ENCODE data around the gene KRT73.

Gene KRT73

DNA sequence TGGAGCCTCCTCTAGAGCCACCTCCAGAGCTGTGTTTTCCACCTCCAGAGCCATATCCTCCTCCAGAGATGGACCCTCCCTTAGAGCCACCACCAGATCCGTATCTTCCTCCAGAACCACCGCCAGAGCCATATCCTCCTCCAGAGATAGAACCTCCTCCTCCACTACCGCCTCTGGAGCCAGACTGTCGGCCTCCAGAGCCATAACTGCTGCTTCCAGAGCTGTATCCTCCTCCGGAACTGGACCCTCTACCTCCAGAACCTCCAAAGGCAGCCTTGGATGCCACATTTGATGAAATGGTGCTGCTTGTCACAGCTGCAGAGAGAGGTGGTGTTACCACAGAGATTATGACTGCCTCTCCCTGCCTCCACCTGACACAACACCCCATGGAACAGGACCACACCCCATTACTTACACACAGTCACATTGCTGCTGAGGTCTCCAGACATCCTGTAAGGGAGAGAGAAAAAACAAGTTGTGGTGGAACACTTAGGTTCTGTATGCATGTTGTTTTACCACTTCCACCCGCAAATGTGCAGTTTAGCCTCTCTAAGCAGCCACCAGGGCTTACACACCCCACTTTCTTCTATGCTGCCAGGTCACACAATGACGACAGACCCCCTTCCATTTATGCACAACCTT, 26.9 kb upstream of the KRT73 start:
- DNase-seq = no peak

DNA sequence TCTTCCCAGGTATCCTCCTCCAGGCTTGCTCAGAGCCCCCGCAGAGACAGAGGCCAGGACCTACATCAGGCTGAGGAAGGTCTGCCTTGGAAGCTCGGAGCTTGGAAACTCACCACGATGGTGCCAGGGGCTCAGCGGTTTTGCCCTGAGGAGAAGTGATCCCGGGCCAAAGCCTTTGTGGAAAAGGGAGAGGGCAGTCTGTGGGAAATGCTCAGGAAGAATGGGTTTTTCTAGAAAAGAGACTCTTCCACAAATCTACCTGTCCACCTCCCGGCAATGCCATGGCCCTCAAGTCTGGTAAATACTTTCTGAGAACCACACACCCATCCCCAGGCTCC, 25.7 kb upstream of the KRT73 start:
- no peak for DNase-seq

DNA sequence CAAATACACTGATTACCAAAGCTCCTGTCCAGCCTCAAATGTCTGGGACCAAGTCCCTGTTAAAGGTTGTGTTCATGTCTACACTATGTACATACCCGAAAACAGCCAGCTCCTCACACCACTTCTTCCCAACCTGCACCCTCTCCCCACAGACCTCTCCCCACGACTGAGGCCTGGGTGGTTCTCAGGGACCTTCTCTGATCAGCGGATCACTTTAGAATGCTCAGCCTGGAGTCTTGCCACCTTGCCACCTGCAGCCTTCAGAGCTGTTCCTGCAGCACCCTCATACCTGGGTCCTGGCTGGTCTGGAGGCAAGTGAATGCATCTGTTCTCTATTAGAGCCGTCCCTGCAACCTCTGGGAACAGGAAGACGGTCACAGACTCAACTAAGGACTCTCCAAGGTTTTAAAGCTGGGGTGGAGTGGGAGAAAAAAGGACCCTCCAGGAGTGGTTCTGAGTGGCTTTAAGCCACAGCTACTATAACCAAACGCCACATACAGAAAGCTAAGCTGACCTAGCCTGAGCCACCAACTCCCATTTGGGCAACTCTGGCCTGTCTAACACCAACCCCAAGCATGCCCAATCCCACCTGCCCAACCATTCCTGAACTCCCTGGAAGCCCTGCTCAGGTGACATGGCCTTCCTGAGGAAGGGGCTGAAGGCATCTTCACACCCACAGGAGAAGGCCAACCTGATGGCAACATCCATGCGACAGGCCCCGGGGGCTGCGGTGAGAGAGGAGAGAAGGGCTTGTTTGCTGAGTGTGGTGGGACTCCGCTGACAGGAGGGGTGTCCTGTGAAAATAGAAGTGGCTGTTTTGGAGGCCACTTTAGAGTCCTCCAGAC, 25.1 kb upstream of the KRT73 start:
- no peak for DNase-seq

DNA sequence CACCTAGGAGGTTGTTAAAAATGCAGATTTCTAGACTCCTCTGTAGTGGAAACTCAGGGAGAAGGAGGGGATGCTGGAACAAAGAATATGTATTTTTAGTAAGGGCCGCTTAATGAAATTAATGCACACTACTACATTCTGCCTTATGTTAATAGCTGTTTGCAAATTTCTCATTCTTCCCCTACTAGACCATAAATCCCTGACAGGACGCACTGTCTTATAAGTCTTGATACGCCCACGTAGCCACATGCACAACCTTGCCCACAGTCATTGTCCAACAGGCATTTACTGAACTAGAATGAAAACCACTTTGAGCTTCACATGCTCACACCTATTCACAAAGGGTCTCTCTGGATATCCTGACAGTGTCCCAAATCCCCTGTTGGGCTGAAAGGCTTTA, 23.1 kb upstream of the KRT73 start:
- DNase-seq = no peak

DNA sequence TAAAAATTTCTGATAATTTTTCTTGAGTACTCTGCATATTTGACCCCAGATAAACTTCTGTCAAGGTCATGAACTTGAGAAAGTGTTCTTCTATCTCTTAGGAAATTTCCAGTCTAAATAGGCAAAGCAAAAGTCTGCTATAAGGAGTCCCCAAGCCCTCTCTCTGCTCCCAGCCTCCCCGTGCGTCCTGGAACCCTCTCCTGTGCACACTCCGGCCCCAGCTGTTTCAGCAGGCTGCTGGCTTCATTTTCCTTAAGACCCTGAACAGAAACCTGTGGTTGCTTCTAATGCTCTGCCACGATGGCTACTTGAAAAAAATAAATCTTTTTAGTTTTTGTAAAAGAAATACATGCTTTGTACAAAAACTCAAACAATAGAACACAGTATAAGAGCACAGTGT, 18.9 kb upstream of the KRT73 start:
- no peak for DNase-seq

DNA sequence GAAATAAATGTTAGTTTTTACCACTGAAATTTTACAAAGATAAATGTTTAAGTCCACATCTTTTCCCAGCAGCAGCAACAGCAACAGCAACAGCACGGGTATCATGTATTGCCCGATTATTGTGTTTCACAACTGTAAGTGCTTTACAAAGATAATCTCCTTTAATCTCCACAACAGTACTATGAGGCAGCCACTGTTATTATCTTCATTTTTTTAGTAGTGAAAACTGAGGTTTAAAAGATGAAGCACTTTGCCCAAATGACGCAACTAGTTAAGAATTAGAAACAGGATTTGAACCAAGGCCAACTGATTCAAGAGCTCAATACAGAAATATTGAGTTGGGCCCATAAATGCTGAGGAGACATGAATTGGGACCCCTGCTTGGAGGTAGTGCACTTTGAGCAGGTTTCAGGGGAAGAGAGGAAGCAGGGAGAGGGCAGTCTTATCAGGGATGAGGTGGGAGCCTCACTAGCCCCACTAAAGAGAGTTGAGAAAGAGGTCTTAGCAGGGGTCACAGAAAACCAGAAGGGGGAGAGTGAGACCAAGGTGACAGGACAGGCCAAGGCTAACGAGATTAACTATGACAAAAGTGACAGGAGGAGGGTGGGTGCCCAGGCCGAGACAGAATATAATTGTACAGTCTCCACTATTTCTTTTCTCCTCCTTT, 18.4 kb upstream of the KRT73 start:
- no peak for DNase-seq

DNA sequence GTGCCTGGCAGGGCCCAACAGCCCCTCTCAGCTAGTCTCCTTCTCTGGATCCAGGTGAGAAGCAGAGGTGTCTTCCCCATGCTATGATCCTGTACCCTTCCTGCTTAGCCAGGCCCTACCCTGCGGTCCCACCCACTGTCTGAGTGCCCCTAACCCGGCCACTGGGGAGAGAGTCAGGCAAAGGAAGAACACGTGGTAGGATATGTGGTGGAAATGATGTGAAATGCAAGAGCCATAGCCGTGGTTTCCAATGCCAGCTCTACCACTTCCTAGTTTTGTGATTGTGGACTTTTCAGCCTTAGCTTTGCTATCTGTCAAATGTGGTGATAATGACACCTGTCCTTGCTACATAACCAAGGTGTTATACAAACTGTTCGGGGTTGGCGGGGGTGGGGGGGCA, 17.8 kb upstream of the KRT73 start:
- no peak for DNase-seq

DNA sequence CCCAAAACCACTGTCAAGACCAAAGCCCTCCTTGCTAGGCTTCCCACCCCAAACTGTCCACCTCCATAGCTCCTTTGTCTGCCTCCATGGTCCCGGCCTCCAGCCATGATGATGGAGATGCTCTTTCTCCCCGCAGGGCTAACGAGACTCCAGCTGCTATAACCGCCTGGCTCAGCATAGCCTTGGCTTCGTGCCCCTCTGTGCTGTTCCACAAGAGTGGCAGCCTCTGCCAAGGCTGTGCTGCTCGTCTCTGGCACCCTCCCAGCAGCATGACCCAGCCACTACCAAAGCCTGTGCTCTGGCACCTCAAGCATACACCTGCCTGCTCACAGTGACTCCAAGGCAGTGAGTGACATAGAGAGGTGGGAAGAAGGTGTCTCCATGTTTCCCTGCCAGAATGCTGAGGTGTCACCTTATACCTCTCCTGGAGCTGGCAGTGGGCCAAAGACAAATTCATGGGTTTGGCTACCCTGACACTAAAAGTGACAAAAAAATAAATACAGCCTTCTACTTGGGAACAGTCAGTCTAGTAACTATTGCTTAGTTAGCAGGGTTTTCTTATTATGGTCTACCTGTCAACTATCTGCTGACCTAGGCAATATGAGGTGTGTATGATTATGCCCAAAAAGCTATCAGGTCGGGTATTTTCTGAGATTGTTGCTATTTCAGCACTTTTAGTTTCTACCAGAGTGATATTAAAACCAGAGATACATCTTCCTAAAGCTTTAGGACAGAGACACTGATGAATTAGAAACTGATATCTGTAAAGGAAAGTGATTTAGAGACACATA, 16.1 kb upstream of the KRT73 start:
- DNase-seq = peak; percentile 89

DNA sequence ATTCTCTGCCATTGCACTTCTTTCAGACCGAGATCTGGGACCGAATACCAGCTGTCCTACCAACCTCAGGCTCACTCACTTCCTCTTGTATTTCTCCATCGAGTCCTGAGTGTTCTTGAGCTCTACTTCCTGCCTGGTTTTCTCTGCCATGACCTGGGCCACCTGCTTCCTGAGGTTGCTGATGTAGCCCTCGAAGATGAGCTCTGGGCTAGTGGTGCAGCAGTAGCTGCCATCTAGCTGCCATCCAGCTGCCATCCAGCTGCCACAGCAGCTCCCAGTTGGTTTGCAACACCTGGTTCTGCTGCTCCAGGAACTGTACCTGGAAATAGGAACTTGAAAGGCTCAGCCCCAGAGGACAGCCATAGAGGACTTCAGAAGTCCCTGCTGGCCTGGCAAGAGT, 15.0 kb upstream of the KRT73 start:
- DNase-seq = peak; percentile 15

DNA sequence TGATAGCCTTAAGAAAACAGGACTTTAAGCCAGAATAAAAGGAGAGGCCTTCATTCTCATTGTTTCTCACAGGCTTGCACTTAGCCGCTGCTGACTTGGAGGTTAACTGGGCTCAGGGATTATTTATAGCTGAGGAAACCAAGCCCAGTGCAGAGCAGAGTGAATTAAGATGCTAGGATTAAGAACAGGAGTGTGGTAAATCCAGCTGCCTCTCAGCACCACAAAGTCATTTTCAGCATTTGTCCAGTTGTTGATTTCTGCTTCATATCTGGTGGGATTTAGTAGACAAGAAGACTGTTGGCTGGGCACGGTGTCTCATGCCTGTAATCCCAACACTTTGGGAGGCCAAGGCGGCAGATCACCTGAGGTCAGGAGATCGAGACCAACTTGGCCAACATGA, 14.3 kb upstream of the KRT73 start:
- DNase-seq = no peak

DNA sequence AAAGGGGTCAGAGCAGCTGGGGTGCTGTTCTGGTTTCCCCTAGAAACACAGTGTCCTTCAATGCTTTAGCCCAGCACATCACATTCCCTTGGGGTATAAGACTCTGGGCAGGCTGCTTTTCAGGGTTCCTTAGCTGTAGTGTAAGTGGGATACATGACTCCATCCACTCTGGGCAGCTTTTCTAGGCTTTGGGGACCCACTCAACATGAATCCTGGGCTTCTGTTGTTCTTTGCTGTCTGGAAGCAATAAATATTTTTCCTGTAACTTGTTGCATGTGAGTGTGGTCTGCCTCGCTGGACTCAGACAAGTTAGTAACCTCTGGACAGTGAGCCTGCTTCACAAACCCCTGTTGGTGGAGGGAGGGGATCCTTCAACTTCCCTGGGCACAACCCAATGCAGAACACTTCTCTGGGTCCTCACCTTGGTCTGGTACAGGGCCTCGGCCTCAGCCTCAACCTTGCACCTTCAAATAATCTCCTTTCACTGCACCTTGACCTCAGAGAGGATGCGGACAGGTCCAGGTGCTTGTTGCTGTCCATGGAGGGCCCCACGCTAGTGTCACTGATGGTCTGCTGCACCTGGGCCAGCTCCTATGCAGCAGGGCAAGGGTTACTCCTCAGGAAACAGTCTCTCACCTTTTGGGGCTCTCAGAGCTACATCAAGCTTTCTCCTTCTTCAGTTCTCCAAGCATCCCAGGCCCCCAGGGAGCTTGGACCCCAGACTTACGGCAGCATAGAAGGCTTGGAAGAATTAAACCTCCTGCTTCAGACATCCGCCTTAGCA, 13.5 kb upstream of the KRT73 start:
- DNase-seq = no peak

DNA sequence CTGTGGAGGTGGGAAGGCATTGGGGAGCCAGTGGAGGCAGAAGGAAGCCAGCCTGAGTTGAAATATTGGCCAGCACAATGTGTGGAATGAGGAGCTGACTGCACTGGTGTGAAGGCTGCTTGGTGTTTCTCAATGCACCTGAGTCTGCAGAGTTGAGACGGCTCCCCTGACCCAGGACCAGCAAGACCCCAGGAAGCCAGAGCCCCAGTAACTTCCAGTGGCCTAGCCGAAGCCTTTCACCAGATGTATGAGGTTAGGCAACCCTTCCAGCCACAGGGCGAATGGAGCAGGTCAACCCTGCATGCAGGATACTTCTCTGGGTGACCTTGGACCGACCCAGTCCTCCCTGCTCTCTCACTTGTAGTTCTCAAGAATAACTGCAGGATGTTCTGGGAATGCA, 12.9 kb upstream of the KRT73 start:
- DNase-seq = no peak

DNA sequence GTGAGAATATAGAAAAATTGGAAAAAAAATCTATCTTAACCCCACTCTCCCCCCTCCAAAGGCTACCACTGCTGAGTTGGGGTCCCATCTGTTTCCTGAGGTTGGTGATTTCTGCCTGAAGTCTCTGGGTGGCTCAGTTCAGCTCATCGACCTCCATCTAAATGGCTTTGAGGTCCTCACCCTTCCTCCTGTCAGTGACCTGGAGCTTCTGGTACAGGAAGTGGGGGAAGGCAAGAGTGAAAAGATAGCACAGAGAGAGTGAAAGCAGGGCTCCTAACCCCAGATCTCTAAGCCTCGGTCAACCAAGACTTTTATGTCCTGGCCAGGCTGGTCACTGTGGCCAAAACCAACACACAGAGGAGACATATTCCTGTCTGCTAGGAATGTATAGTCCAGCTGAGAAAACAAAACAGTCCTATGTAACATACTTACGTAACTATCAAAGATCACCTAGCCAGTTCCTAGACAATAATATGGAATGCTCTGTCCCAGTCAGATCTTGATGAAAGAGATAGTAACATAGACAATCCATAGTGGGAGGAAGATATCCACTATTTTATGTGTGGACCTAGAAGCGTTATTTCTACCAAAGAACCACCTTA, 12.3 kb upstream of the KRT73 start:
- no peak for DNase-seq

DNA sequence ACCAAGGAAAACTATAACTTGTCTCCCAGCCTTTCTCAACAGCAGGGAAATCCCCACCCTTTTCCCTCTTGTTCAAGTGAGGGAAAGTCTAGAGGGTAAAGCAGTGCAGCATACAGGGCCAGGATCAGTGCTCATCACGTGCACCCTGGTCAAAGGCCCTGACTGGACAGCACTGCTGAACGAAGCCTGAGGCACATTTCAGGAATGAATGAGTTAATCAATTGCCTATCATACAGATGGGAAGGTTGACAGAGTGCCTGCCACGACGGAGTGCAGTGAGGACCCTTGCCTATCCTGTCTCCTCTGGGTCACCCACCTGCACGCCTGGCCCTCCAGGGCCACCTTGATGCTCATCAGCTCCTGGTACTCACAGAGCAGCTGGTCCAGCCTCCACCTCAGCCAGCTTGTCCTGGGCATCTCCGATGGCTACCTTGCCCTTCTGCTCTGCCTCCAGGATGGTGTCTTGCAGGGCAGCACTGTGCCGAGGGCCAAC, 11.7 kb upstream of the KRT73 start:
- no peak for DNase-seq

DNA sequence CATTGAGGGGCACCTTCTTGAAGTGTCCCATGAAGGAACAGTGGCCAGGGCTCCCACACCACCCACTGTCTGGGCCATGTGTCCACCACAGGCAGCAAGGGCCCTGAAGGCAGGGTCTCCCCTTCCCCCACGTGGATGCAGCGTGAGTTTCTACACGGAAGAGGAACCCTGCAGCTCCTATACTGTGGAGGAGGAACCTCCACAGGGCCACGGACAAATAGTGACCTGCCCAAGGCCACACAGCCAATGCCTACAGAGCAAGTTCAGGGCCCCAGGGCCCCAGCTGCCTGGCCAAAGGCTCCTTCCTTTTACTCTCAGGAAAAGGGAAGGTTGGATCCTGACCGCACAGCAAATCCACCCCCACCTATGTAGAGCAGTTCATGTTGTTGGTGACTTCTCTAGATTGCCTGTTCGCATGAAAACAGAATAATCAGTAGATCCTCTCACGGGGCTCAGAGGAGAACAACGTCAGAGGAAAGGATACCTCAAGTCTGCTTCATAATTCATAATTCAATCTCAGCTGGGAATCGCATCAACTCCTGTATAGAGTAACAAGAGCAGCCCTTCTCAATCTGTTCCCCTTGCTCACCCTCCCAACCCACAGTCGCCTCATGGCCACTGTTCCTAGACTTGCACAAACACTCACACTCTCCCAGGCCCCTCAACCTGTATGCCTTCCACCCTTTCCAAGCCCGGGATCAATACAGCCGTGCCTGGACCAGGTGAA, 11.1 kb upstream of the KRT73 start:
- no peak for DNase-seq

DNA sequence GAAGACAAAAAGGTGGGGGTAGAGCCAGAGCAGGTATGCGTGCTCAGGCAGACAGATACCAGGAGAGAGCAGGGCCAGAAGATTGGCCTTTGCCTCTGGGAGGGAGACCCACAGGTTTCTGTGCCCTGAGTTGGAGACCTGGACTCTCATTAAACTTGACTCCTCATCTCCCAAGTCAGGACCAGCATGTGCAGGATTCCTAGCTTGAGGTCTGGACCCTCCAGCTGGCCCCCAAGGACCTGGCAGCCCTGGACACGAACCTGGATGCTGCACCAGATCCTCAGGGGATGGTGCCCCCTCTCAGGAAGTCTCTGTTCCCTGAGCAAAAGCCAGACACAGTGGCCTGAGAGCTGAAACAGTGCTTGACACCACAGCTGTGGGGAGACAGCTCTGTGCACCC, 10.5 kb upstream of the KRT73 start:
- no peak for DNase-seq

DNA sequence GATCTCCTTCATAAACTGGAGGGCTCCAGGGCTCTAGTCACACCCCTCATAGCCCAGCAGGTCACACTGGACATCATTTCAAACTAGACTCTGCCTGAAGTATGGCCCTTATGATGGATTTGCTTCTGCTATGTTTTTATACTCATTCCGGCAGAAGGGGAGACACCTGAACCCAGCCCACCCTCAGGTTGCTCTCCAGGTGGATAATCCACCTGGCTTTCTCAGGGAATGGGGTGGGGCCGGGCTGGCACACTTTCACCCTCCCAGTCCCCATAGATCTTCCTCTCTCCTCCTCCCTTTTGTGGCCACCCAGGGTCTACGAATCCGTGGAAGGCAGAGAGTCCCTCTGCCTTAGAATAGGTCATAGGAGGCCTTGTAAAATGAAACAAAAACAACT, 9.8 kb upstream of the KRT73 start:
- no peak for DNase-seq

DNA sequence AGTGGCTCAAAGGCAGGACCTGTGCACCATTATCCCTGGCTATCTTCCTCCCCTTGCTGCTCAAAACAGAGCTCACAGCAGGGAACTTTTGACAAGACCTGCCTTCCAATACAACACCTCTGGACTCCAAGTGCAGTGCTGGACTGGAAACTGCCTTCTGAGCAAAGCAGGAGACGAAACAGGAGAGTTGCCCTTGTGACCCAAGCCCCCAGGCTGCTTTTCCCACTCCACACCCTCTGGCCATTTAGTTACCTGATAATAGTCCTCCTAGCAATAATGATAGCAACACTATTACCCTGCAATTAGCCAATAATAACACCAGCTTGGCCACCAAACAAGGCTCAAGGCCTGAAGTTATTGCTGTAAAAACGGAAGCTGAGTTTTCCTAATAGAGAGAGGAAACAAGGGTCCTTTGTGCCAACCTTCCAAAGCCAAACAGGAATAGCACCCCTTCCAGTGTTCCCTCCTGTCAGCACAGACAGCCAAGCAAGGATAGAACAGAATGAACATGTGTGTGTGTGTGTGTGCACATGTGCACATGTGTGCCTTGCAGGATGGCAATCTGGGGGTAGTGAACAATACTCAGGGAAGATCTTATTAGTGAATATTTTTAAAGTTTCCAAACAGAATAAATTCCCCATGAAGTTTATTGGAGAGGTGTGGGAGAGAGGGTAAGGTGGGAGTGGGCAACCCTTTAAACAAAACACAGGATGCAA, 9.2 kb upstream of the KRT73 start:
- DNase-seq = no peak

DNA sequence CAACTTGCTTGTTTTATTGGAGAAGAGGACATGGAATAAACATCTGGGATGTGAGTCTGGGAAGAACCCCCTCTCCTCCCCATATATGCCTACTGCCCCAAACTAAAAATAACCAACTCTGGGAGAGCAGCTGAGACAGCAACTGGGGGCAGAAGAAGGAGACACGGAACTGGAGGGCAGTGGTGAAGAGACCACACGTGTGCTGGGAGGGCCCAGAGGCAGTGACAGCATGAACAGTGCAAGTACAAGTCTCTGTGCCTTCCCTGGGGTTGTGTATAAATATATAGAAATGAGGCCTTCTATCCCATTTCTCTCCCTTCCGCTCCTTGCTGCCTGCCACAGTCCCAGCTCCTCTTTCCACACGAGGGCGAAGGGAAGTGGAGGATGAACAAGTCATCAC, 4.0 kb upstream of the KRT73 start:
- no peak for DNase-seq

DNA sequence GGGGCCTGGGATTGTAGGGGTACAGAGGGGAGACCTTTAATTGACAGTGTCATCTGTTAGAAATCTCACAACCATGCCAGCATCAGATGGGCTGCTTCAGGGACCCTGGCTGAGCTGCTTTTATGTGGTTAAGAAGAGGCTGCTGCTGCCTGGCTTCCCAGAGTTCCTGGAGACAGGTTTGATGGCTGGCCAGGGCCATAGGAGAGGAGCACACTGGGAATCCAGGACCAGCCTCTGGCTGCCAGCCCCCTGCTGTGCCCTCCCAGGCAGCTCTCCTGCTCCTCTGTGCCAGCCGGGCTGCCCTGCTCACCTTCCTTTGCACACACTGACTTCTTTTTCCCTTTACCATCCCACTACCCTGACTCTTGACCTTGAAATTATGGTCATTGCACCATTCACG, 507 bp upstream of the KRT73 start:
- no peak for DNase-seq

DNA sequence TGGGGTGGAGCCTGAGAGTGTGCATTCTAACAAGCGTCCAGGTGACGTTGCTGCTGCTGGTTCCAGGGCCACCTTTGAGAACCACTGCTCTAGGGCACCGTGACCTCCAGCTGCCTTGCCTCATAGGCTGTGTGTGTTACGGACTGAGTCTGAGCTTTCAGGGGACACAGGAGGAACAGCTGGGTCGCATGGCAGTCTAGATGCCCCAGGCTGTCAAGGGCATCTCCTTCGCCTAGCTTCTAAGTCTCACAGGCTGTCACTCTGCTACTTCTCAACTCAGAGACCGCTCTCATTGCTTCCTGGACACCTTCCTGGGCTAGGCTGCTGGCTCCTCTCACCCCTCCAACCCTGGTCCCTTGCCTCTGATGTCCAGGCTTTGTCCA, 965 bp downstream of the KRT73 start:
- no peak for DNase-seq

Measured in NCI-H2171 treated with DMSO at 0.1 percent for 48 hours (cell line).